GM13976 (cell line): ENCODE results near the gene SHISAL2B.

Source experiments
- DNase-seq: peaks from one replicate; pipeline ENCODE4 v3.0.0; 2012; ENCODE audit warnings: low spot score
- in situ Hi-C: fragments of 300-500 bp; cut with MboI; formaldehyde crosslinking; loops from one replicate; pipeline ENCODE4 v1.12.0; 2022; ENCODE audit warnings: low sequenced_read_pairs, mixed read lengths, inconsistent platforms; ENCODE audit not compliant: unreplicated experiment
- TF ChIP-seq, protein P1 (sequence below): IDR thresholded peaks from 2 replicates; pipeline ENCODE4 v1.5.1; 2012; ENCODE audit warnings: borderline replicate concordance, mild to moderate bottlenecking; ENCODE audit not compliant: insufficient read depth; ENCODE audit errors: extremely low read depth, missing control alignments, control extremely low read depth

Gene SHISAL2B

DNA sequence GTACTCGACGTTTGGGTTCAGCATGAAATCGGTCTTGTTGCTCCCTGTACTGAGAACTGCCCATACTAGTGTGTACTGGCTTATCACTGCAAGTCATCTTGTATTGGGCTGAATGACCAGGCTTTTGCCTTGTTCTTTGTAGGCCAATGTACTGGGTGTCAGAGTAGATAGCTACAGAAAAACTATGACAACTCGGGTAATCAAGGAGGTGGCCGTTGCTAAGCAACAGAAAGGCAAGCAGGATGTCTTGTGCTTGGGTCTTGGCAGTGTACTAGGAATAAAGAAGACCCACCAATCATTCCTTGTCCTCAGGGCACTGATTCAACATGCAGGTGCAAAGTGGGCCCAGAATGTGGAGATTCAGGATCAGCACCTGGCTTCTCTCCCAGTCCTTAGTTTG lies 11.9 kb upstream of the SHISAL2B start:
- TF ChIP-seq, protein P1, sequence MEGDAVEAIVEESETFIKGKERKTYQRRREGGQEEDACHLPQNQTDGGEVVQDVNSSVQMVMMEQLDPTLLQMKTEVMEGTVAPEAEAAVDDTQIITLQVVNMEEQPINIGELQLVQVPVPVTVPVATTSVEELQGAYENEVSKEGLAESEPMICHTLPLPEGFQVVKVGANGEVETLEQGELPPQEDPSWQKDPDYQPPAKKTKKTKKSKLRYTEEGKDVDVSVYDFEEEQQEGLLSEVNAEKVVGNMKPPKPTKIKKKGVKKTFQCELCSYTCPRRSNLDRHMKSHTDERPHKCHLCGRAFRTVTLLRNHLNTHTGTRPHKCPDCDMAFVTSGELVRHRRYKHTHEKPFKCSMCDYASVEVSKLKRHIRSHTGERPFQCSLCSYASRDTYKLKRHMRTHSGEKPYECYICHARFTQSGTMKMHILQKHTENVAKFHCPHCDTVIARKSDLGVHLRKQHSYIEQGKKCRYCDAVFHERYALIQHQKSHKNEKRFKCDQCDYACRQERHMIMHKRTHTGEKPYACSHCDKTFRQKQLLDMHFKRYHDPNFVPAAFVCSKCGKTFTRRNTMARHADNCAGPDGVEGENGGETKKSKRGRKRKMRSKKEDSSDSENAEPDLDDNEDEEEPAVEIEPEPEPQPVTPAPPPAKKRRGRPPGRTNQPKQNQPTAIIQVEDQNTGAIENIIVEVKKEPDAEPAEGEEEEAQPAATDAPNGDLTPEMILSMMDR = no peak
- no peak for DNase-seq
- in situ Hi-C loops = no loop called here

DNA sequence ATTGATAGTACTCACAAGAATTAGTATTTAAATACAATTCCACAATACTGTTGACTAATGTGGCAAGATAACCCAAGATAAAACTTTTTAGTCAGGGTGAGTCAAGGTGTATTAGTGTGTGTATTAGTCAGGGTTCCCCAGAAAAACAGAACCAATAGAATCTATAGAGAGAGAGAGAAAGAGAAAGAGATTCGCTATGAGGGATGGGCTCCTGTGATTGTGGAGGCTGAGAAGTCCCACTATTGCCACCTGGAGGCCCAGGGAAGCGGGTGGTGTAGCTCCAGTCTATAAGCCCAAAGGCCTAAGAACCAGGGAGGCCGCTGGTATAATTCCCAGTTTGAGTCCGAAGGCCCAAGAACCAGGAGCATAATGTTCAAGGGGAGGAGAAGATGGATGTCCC lies 10.0 kb upstream of the SHISAL2B start:
- TF ChIP-seq, protein P1 = no peak
- DNase-seq = no peak
- in situ Hi-C loops = no loop called here

DNA sequence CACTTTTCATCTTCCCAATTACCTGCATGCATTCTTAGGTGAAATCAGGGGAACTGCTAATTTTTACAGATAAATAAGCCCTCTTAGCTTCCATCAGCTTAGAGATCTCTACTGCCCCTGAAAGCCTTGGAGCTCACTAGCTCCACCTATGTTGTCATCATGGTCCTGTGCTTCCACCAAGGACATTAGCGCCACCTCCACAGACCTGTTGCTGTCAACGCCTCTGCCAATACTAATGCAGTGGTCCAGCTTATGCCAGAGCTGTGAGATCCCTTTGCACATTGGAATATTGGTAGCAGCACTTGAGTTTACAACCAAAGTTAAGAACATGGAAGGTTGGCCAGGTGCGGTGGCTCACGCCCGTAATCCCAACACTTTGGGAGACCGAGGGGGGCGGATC lies 7.7 kb upstream of the SHISAL2B start:
- TF ChIP-seq, protein P1 = no peak
- in situ Hi-C loops = no loop called here

DNA sequence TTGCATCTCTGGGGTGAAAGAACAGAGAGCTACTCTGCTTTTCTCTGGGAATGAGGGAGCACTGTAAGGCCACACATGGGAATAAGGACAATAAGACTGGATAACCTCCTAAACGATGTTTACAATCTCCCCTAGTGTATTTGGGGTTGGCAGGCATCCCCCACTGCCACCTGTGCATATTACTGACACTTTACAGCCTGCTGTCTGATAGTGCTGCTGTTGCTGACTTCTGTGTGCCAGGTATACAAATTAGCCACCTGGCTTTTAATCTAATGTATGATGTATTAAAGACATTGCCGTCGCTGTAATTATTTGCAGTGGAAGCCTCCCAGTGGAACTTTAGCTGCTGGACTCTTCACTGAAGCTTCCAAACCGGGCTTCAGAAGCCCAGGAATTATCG lies 4.4 kb upstream of the SHISAL2B start:
- TF ChIP-seq, protein P1 = no peak
- in situ Hi-C loops = no loop called here
- no peak for DNase-seq

More for the DNA sequence above, 7.7 kb upstream of the SHISAL2B start:
- DNase-seq = no peak

DNA sequence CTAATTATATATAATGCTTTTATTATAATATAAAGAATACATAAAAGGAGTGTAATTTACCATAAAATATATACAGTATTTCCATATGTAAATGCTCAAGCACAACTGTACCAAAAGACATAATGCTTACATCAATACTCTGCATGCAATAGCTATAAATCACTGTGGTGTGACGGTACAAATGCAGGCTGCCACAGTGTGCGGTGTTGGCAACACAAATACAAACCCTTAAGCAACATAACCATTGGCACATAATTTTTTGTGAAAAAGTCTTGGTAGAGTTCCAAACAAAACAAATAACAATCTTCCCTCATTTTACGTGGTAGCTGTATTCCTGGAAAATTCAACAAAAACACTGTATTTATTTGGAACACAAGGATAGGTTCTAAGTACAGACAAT lies 1.9 kb upstream of the SHISAL2B start:
- DNase-seq = no peak
- in situ Hi-C loops = no loop called here
- TF ChIP-seq, protein P1 = no peak

DNA sequence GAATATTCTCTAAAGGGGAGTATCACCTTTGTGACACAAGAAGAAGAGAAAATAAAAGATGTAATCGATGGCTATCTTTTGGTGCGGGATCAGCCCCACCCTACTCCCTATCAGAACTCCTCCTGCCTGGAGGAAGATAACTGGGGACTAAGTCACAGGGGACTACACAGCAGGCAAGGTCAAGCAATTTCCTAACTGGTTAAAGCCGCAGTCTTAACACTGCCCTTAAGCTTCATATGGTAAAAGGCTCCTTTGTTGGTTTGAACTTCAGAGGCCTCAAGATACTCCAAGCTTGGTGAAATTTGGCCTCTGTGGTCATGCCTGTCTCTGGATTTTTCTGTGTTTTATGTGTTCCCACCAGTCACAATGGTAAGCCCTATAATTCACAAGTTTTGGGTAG lies 1.3 kb upstream of the SHISAL2B start:
- DNase-seq = no peak
- in situ Hi-C loops = no loop called here
- TF ChIP-seq, protein P1 = no peak

DNA sequence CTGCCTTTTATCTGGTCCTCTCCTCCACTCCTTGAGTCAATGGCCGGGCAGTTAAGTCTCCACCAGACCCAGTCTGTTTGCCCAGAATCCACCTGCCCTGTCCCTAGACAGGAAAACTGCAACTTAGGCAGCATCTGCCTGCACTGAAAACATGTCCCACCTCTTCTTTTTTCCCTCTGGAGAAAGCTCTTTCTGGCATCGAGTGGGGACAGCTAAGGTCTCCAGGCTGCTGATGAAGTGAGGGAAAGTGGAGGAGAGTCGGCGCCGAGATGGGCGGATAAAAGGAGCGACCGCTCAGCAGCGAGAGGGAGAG lies 243 bp upstream of the SHISAL2B start:
- in situ Hi-C loops = no loop called here
- no peak for DNase-seq

More for the DNA sequence above, 243 bp upstream of the SHISAL2B start:
- TF ChIP-seq, protein P1 = no peak
